Activated effector memory CD4-positive, alpha-beta T cell treated with anti-CD3 and anti-CD28 coated beads, Interleukin-2, amount 50 U/mL, for 16 hours (primary cell): ENCODE measurements around the gene RCBTB1.
A peak's percentile ranks its signal among the peaks of the same experiment; 100 is the strongest.
"Not testable (repeated sequence)": the region's sequence is repeated elsewhere in the genome, so short reads cannot be mapped to it uniquely, and the experiment has no call there.

ENCODE experiments used
- DNase-seq: peaks from one replicate; pipeline ENCODE4 v3.0.0-alpha.2; 2020

RCBTB1 gene

DNA sequence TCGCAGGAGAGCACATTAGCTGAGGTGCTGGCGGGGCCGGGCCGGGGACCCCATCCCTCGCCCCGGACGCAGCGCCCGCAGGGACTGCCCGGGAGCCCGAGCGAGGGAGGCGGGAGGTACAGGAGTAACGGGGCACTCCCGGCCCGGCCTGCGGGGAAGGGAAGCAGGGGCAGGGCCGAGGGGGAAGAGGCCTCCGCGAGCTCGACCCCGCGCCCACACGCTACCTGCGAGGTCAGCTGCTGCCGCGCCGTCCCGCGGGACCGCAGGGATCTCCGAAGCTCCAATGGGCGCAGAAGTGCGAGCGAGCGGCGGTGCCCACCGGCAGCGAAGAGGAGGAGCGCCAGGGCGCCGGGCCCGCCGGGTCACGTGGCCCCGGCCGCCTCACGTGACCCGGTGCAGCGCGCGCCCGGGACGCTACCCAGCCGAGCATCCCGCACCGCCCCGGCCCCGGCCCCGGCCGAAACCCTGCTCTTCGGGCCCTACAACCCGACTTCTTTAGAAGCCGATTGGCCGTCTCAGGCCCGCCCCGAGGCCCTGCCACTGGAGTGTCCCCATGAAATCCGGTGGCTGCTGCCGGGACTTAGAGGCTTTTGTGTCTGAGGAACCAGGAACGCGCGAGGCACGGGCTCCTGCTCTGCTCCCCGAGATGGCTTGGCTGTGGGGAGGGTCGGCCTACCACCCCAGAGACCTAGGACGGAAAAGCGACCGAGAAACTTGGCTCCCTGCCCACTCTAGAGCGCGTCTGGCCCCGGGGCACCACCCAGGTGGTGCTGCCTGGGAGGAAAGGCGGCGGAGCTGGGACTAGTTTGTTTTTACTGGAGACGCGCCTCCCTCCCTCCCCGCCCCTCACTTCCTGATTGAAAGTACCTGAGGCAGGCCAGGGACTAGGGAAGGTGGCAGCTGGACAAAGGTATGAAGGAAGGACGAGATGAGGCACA is at the start of gene RCBTB1:
Gene RCBTB1, minus strand, starts transcription at position 339 of the 938 bp plus-strand sequence. CDS start 18,279 bp downstream, outside the sequence.
- peak; percentile 90 for DNase-seq

DNA sequence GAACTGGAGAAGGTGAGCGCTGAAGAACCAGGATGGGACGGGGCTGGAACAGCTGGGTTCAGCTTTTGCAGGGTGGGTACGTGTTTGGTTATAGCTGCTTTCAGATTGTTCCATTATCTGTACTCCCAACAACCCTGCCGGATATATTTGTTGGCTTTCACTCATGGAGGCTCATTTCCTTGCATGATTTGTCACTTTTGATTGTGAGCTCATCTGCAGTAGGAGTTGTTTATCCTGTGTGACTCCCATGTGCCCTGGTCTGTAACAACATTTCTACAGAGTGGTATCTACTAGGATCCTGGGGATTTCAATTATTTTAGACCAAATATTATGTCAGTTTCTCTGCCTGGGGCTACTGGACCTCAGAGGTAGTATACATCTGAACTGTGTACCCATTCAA is 48.4 kb upstream of the RCBTB1 start:
- no peak for DNase-seq

DNA sequence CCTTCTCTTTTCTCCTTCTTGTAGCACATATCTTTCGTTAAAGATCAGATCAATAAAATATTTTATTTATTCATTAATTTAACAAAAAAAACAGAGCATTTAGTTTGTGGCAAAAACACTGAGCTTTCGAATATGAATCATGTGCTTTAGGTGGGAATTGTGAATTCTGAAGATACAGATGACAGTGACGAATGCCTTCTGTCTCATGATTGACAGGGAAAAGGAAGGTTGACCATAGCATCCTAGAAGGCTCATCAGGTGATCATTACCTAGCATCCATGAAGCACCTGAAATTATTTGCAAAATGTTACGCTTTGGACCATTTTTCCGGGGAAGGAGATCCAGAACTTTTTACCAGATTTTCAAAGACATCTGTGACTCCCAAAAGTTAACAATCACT is 46.8 kb upstream of the RCBTB1 start:
- no peak for DNase-seq

DNA sequence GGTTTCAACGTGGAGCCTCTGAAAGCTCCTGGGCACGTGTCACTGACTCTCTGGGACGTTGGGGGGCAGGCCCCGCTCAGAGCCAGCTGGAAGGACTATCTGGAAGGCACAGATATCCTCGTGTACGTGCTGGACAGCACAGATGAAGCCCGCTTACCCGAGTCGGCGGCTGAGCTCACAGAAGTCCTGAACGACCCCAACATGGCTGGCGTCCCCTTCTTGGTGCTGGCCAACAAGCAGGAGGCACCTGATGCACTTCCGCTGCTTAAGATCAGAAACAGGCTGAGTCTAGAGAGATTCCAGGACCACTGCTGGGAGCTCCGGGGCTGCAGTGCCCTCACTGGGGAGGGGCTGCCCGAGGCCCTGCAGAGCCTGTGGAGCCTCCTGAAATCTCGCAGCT is 45.2 kb upstream of the RCBTB1 start:
- DNase-seq = no peak

DNA sequence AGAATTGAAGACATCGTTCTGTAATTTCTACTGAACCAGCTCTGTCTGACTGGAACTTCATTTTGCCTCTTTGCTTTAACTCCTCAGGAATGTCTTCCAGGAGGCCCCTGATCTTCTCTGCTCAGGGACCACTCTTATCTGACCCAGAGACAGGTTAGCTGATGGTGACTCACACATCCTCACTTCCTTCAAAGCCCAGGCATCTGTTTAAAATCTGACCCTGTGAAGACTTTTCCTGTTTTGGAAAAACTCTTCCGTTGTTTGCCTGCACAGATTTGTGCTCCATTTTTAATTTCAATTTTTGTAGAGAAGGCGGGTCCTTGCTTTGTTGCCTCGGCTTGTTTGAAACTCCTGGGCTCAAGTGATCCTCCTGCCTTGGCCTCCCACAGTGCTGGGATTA is 44.6 kb upstream of the RCBTB1 start:
- DNase-seq = no peak

DNA sequence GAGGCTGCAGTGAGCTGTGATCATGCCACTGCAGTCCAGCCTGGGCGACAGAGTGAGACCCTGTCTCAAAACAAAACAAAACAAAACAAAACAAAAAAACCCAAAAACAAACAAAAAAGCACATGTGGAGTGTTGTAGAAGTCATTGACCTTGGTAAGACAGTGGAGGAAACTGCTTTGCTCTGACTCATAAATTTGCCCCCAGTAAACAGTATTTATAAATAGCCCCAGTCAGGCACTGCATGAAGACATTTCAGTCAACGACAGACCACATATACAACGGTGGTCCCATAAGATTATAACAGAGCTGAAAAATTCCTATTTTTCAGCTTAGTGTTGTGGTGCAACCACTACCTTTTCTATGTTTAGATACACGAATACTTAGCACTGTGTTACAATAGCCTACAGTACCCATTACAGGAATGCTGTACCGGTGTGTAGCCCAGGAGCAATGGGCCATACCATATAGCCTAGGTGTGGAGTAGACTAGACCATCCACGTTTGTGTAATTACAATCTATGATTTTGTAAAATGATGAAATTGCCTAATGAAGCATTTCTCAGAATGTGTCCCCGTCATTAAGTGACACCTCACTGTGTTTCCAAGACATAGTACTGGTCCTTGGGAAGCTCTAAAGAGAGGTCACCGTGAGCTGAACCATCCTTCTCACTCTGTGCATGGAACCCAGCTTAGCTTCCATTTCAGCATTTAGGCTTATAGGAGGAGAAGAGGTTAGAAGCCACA is 44.0 kb upstream of the RCBTB1 start:
- DNase-seq = no peak

DNA sequence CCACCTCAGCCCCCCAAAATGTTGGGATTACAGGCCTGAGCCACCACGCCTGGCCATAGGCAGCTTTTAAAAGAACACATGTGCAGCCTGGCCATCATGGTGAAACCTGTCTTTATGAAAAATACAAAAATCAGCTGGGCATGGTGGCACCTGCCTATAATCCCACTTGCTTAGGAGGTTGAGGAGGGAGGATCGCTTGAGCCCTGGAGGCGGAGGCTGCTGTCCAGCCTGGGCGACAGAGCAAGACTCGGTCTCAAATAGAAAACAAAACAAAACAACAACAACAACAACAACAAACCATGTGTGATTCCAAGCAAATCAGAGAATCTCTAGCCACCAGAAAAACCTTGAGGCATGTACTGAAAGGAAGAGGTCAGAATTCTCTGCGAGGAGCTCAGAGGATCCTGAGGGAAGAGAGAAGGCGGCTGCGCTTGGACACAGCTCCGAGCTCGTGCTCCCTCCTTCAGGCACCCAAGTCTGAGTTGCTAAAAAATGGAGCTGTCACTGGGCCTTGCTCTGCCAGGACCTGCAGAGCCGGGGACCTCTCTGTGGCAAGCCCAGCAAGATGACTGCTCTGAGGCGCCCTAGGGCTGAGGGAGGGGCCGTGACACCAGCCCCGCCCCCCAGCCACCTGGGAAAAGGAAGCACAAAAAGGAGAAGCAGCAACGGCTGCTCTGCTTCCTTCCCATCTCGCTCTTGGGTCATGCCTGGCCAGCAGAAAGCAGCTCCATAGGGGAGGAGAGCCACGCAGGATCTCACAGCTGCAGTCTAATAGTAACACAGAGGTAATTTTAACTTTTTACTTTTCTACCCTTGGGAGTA is 42.7 kb upstream of the RCBTB1 start, which contains the start of gene ARL11:
Gene ARL11, plus strand, starts transcription at position 677 of the 822 bp plus-strand sequence. CDS start 1,941 bp downstream, outside the sequence.
- DNase-seq = peak; percentile 78

DNA sequence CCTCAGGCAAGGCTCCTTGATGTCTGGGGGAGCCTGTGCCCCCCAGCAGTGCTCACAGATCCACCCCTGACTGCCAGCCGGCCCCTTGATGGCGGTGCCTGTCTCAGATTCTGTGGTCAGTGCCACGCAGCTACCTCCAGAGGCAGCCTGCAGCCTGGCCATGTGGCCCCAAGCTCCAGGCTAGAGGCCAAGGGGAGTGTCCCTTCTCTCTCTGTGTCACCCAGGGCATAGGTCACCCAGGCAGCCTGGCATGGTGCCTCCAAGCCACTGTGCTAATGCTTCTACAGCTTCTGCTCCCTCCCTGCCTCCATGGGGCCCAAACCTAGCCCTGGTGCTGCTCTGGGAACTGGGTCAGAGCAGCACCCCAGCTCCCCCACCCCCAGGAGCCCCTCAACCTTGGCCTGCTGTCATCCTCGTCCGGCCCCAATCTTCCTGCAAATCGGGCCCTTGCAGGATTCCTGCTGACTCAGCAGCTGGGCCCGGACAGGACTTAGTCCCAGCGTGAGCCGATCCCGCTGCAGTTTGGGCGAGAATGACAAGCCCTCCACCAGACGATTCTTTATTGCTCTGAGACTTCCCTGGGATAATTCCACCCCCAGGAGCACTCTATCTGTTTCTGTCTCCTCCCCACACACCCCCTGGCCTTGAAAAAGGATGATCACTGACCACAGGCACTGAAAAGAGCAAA is 40.2 kb upstream of the RCBTB1 start:
- DNase-seq = no peak

DNA sequence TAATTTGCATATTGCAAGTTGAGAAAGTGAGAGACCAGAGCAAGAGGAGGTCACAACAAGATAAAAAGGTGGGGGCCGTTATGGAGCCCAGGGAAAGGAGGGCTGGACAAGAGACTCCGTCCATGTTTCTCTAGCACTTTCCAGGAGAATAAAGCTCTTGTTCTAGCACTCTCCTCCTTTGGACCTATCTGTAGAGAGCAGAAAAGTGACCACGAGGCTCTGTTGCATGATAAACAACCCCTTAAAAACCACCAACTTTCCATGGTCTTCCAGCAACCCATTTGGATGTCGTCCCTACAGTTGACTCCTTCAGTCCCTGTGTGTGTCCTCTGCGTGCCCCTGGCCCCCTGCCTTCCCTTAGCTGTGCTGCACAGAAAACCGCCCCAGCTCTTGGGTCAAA is 38.9 kb upstream of the RCBTB1 start:
- no peak for DNase-seq

DNA sequence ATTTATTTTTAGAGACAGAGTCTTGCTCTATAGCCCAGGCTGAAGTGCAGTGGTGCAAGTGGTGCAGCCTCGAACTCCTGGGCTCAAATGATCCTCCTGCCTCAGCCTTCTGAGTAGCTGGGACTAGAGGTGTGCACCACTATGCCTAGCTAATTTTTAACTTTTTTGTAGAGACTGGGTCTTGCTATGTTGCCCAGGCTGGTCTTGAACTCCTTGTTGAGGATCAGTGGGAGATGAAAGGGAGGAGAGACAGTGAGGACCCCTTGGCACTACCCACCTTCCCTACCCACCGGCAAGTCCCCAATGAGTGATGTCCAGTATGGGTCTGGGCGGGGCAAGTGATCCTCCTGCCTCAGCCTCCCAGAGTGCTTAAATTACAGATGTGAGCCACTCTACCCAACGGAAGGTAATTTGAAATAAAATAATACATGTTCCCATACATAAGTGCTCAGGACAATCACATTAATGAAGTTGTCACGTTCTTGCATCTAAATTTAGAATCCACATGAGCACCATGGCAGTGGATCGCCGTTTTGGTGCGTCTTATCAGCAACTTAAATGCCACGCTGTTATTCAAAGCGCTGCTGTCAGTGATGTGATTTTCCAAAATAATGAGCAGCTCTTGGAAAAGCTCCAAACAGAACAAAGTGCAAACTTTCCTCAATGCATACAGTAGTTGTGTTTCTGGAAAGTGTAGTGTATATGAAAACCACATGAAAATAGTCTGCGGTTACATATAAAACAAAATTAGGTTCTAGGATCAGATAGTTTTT is 37.0 kb upstream of the RCBTB1 start:
- no peak for DNase-seq

DNA sequence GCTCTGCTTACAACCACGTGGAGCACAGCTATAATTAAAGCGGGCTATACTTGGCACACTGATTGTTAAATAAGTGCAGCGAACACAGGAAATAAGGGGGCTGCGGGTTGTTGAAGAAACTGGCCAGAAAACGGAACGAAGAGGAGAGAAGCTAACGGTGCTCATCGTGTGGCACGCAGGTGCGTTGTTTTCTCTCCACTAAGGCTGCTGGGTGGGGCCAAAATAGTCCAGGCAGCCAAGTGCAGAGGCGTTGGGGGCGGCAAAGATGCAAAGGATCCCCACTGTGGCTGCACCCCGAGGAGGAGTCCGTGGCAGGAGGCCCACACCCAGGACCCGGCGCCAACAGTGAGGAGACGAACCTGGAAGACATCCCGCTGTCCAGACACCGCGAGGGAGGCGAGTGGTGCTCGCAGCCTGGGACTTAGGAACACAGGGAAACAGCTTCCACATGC is 34.8 kb upstream of the RCBTB1 start:
- DNase-seq = no peak

DNA sequence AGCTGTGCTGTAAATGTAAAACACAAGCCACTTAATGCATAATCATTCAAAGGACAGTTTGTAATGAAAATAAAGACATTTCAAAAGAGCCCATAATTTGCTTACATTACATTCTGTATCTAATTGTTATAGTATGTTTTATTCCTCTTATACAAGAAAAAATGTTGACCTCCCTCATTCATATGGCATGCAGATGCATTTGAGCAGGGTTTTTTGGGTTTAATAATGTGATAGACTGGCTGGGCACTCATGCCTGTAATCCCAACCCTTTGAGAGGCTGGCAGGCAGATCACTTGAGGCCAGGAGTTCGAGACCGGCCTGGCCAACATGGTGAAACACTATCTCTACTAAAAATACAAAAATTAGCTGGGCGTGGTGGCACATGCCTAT is 31.3 kb upstream of the RCBTB1 start:
- DNase-seq = no peak

DNA sequence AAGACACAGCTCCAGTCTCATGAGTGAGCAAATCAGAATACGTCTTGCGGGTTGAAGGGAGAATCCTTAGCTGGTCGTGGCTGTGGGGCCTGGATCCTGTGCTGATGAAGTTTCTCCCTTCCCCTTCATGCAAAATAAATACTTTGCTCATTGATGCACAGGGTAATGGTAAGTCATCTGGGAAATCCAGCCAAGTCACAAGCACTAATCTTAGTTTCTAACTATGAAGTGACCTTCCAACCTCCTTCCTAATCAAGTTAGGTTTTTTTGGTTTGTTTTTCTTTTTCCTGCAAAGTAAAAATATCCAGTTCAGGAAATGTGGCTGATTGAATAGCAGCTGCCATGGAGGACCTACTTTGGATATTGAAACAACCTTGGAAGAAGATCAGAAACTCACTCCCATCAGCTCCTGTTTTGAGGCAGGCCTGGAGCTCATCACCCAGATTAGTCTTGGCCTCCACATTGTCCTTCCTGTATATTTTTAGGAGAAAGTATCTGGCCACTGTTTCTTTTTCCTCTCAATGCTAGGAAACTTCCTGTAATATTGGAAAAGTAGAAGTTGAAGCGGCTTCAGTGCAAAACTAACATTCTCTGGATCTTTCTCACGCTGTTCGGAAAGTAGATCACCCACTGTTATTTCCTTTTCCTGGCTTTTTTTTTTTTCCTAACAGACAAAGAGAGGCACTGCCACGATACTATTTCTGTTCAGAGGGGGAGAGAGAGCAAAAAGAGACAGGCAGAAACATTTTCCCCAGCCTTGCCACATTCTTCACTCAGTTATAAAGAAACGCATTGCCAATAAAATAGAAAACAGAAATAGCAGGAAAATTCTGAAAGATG is 30.7 kb upstream of the RCBTB1 start:
- no peak for DNase-seq

DNA sequence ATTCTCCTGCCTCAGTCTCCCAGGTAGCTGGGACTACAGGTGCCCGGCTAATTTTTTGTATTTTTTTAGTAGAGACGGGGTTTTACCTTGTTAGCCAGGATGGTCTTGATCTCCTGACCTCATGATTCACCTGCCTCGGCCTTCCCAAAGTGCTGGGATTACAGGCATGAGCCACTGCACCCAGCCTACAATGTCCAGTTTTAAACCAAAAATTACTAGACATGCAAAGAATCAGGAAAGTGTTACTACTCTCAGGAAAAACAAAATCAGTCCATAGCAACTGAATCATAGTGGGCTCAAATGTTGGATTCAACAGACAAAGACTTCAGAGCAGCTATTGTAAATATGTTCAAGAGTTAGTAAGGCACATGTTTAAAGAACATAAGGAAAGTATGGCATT is 26.7 kb upstream of the RCBTB1 start:
- not testable (repeated sequence) for DNase-seq

DNA sequence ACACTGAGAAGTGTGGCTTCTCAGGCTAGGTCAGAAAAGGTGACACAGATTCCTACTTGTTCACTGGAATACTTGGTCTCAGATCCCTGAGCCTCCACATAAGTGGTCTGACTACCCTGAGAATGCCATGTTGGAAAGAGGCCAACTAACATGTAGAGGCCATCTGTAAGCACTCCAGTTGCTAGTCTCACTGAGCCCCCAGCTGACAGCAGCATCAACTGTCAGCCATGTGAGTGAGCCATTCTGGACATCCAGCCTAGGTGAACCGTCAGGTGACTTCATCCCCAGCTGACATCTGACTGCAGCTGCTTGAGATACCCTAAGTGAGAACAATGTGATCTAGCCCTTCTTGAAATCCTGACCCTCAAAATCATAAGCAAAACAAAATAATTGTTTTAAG is 24.8 kb upstream of the RCBTB1 start:
- DNase-seq = no peak

DNA sequence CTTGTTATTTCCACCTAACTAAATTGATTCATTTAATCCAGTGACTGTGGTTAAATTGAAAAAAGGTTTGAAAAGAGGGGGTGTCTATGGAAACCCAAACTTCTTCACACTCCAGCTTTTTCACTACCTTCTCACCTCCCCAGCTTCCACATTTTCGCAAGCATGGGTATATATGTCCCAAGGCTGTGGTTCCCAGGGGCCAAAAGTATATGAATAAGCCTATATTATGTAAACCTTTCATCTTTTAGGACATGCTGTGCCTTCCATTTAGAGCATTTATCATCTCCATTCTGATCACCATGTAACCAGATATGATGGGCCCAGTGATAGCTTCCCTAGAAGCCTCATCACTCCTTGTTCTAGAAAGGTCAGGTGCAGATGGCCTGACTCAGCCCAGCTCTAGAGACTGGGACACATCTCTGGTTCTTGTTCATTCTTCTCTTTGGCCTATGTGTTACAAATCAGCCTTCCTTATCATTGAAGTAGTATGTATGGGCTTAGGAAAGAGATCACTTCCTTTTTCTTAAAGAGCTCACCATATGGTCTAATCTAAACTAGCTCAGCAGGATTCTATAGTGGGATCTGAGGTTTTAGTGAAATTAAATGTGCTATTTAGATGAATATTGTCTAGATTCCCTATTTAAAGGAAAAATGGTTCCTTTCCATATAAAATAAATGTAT is 23.4 kb upstream of the RCBTB1 start:
- no peak for DNase-seq

DNA sequence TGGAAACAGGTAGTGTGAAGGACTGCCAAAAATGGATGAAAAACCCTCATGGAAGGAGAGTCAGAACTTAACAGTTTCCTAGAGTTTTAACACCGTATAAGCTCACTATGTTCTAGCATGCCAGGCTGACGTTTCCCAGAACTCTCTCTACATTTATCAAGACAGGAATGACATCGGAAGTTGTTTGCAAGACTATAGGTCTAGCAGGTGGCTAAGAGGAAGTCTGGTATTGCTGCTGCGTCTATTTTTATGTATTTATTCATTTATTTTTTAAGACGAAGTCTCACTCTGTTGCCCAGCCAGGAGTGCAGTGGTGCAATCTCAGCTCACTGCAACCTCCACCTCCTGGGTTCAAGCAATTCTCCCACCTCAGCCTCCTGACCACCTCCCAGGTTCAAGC is 22.4 kb upstream of the RCBTB1 start:
- DNase-seq = no peak

DNA sequence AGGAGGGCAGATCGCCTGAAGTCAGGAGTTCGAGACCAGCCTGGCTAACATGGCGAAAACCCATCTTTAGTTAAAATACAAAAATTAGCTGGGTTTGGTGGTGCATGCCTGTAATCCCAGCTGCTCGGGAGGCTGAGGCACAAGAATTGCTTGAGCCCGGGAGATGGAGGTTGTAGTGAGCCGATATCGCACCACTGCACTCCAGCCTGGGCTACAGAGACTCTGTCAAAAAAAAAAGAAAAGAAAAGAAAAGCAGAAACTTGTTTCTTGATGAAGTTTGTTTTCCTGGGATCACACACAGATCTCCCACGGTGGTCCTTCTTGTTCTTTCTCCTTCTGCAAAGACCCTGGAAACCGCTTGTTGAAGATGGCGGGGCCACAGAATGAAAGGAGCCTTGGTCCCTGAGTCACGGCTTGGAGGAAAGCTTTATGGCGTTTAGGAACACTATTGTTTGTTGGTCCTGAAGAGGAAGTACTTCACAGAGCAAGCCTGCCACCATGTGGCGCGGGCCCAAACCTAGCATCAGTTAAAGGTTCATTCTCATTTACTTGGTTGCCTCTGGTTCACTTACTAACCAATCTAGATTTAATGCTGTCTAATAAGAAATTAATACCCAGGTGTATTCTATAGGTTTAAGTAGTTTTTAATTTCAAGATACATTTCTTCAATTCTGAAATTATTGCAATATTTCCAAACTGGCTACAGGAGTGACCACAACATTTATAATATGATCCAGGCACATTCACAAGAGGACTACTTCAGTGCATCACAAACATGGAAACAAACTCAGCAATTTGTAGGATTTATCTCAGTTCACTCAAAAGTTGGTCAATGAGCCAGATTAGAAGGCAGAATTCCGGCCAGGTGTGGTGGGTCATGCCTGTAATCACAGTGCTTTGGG is 21.6 kb upstream of the RCBTB1 start:
- DNase-seq = peak; percentile 92

DNA sequence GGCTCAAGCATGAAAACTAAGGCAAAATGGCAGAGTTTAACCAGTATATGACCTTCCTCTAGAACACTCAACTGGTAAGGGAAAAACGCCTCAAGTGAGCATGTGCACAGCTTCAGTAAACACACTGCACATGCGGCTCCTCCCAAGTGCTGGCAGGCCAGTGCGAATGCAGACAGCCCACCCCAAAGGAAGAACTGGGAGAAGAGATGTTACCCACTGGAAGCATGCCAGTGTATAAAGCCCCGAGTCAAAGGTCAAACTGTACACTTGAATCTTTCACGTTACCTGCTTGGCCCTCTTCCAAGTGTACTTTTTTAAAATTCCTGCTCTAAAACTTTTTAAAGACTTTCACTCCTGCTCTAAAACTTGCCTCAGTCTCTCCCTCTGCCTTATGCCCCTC is 19.2 kb upstream of the RCBTB1 start:
- DNase-seq = no peak
